Keratinocyte (primary cell): ENCODE measurements around the gene NCK2. TPM values are rescaled to one million over a fixed set of nuclear protein-coding genes. Genes with fewer than 3 reads are reported as not detected.

ENCODE experiments used
- DNase-seq: peaks from one replicate; pipeline ENCODE4 v3.0.0-alpha.2; 2011; ENCODE audit warnings: low read depth, missing footprints, low spot score
- FAIRE-seq: peaks from 2 replicates; lab custom pipeline; 2011; peaks lifted over from hg19 to GRCh38; lab: Jason Lieb, UNC
- H2AFZ ChIP-seq: 2 replicates; pipeline ENCODE4 v1.6.0; 2012; ENCODE audit warnings: low read length, control low read depth, inconsistent platforms; ENCODE audit not compliant: control insufficient read depth
- H3K27ac ChIP-seq: 2 replicates; pipeline ENCODE4 v1.5.1; 2011; ENCODE audit warnings: low read length; ENCODE audit not compliant: control insufficient read depth, insufficient read depth
- H3K27me3 ChIP-seq: 3 replicates; pipeline ENCODE4 v1.6.0; 2011; ENCODE audit warnings: low read length; ENCODE audit not compliant: control insufficient read depth, insufficient read depth; ENCODE audit errors: extremely low read depth
- H3K36me3 ChIP-seq, 2 experiments: 2 replicates in 1 of 2; 3 replicates in 1 of 2; pipeline ENCODE4 v1.5.1; 2011; ENCODE audit warnings: low read length in 2 of 2, mild to moderate bottlenecking in 1 of 2; ENCODE audit not compliant: control insufficient read depth in 2 of 2, insufficient read depth in 2 of 2; ENCODE audit errors: extremely low read depth in 1 of 2
- H3K4me1 ChIP-seq: 3 replicates; pipeline ENCODE4 v1.5.1; 2011; ENCODE audit warnings: low read length; ENCODE audit not compliant: control insufficient read depth, insufficient read depth; ENCODE audit errors: extremely low read depth
- H3K4me2 ChIP-seq: 3 replicates; pipeline ENCODE4 v1.6.0; 2011; ENCODE audit warnings: low read depth, low read length; ENCODE audit not compliant: control insufficient read depth, insufficient read depth; ENCODE audit errors: extremely low read depth
- H3K4me3 ChIP-seq, 3 experiments: fragments of 200-600 bp in 1 of 3; sonication (generic) in 1 of 3; 2 replicates in 2 of 3; 3 replicates in 1 of 3; pipeline ENCODE4 v1.5.1; 2011 to 2016; ENCODE audit warnings: low read length in 3 of 3, mild to moderate bottlenecking in 3 of 3, control low read depth in 2 of 3, inconsistent platforms in 1 of 3, low read depth in 1 of 3, mixed read lengths in 1 of 3, mixed run types in 1 of 3, moderate library complexity in 1 of 3; ENCODE audit not compliant: control insufficient read depth in 2 of 3, insufficient read depth in 2 of 3; ENCODE audit errors: extremely low read depth in 1 of 3
- H3K79me2 ChIP-seq: 2 replicates; pipeline ENCODE4 v1.6.0; 2012; ENCODE audit warnings: low read length; ENCODE audit not compliant: control insufficient read depth, insufficient read depth
- H3K9ac ChIP-seq: 3 replicates; pipeline ENCODE4 v1.6.0; 2011; ENCODE audit warnings: low read length; ENCODE audit not compliant: control insufficient read depth, insufficient read depth; ENCODE audit errors: extremely low read depth
- H3K9me1 ChIP-seq: 3 replicates; pipeline ENCODE4 v1.6.0; 2011; ENCODE audit warnings: low read length; ENCODE audit not compliant: control insufficient read depth, insufficient read depth; ENCODE audit errors: extremely low read depth
- H3K9me3 ChIP-seq: 2 replicates; pipeline ENCODE4 v1.5.1; 2012; ENCODE audit warnings: low read depth, low read length; ENCODE audit not compliant: control insufficient read depth
- H4K20me1 ChIP-seq: 3 replicates; pipeline ENCODE4 v1.6.0; 2011; ENCODE audit warnings: low read length; ENCODE audit not compliant: control insufficient read depth, insufficient read depth; ENCODE audit errors: extremely low read depth
- CTCF ChIP-seq, 3 experiments: IDR thresholded peaks in 1 of 3; conservative IDR thresholded peaks in 1 of 3; optimal IDR thresholded peaks in 1 of 3; 2 replicates in 2 of 3; 3 replicates in 1 of 3; pipeline versions ENCODE3 to v1.5.1; 2011; ENCODE audit warnings: low read length in 3 of 3, mild to moderate bottlenecking in 3 of 3, moderate library complexity in 2 of 3, control low read depth in 1 of 3, inconsistent platforms in 1 of 3; ENCODE audit not compliant: insufficient read depth in 2 of 3; ENCODE audit errors: extremely low read depth in 1 of 3
- EZH2 ChIP-seq: IDR thresholded peaks from one replicate; pipeline ENCODE4 v1.6.1; 2012; ENCODE audit warnings: inconsistent platforms, mild to moderate bottlenecking, low read length, moderate library complexity
- dilution Hi-C: fragments of 300-500 bp; cut with MboI; formaldehyde crosslinking; loops from one replicate; pipeline ENCODE4 v1.7.0; 2020; ENCODE audit warnings: low sequenced_read_pairs; ENCODE audit not compliant: extremely low pct_ligation_motif_present
- polyA plus RNA-seq, 5 experiments: library from polyadenylated mRNA; depleted of rRNA in 3 of 5; stranded (reverse) in 3 of 5; stranded (forward) in 1 of 5; unstranded in 1 of 5; fragments of >200 nt; gene quantifications; 1 replicate in 1 of 5; 2 replicates in 3 of 5; 3 replicates in 1 of 5; pipeline versions ENCODE4 v1.2.1 to v1.2.3, GENCODE V29; 2011 to 2012; ENCODE audit warnings: missing spikeins in 2 of 5, low read depth in 1 of 5, low replicate concordance in 1 of 5

The NCK2 gene
- polyA plus RNA-seq, 1 donor (not counting 4 experiments of a cell fraction or from before 2014, with no cell fraction given): 31.4 TPM

- H4K20me1 ChIP-seq: peaks cover 7% of the 10 kb centered on the region
- FAIRE-seq: no peak
- peaks cover 7% of the 10 kb centered on the region for H3K9me1 ChIP-seq
- no peak overlapping the region for H3K4me2 ChIP-seq
- no peak for DNase-seq
- H3K27me3 ChIP-seq: no peaks in the 10 kb centered on the region
- H3K4me1 ChIP-seq: peaks cover 21% of the 10 kb centered on the region
- no peak overlapping the region for H3K4me3 ChIP-seq
- H3K27ac ChIP-seq: no peak overlapping the region
- peaks cover 66% of the 10 kb centered on the region for H3K79me2 ChIP-seq
- H3K36me3 ChIP-seq: peaks cover 3 to 5% of the 10 kb centered on the region in 2 experiments
- no peaks in the 10 kb centered on the region for H3K9me3 ChIP-seq
- no peak overlapping the region for H2AFZ ChIP-seq
- no peak overlapping the region for H3K9ac ChIP-seq
- TF ChIP-seq CTCF (optimal IDR thresholded peaks at IDR 0.05 in 1 of 3, IDR thresholded peaks at IDR 0.05 in 1 of 3, conservative IDR thresholded peaks at IDR 0.05 in 1 of 3; ENCODE audit: extremely low read depth in 1 of 3, insufficient read depth in 2 of 3, low read length in 3 of 3): no peak
- no peak for TF ChIP-seq EZH2
- dilution Hi-C loops: no loop called here
These were observed 41.8 kb downstream of the NCK2 start for GRCh38 chr2:105786231-105787230.

- H3K9me1 ChIP-seq: peaks cover 7% of the 10 kb centered on the region
- H3K4me3 ChIP-seq: no peak overlapping the region
- DNase-seq (no peak), FAIRE-seq (no peak)
- H2AFZ ChIP-seq: no peak overlapping the region
- H3K79me2 ChIP-seq: peaks cover 68% of the 10 kb centered on the region
- H4K20me1 ChIP-seq: peaks cover 7% of the 10 kb centered on the region
- H3K27me3 ChIP-seq: no peaks in the 10 kb centered on the region
- peaks cover 27% of the 10 kb centered on the region for H3K4me1 ChIP-seq
- H3K27ac ChIP-seq: no peak overlapping the region
- peaks cover 3 to 5% of the 10 kb centered on the region in 2 experiments for H3K36me3 ChIP-seq
- dilution Hi-C loops: no loop called here
- H3K9me3 ChIP-seq: no peaks in the 10 kb centered on the region
- no peak for TF ChIP-seq EZH2
- TF ChIP-seq CTCF (optimal IDR thresholded peaks at IDR 0.05 in 1 of 3, IDR thresholded peaks at IDR 0.05 in 1 of 3, conservative IDR thresholded peaks at IDR 0.05 in 1 of 3; ENCODE audit: extremely low read depth in 1 of 3, insufficient read depth in 2 of 3, low read length in 3 of 3): no peak
- H3K9ac ChIP-seq: no peak overlapping the region
- no peak overlapping the region for H3K4me2 ChIP-seq
These were observed 42.9 kb downstream of the NCK2 start for GRCh38 chr2:105787376-105788318.
